Fibroblast of mammary gland (primary cell): ENCODE data around the gene GRAMD2B.

Experiments
- DNase-seq: peaks from one replicate; pipeline ENCODE4 v3.0.0-alpha.2; 2010; ENCODE audit warnings: low read depth
- H3K4me3 ChIP-seq: 2 replicates; pipeline ENCODE4 v1.5.1; 2011; ENCODE audit warnings: low read depth, mild to moderate bottlenecking, low read length, moderate library complexity; ENCODE audit not compliant: control insufficient read depth
- CTCF ChIP-seq: conservative IDR thresholded peaks from 2 replicates; pipeline ENCODE4 v1.5.1; 2011; ENCODE audit warnings: low read depth, low read length, inconsistent platforms; ENCODE audit not compliant: control insufficient read depth, insufficient read depth

The GRAMD2B gene

GRCh38 chr5:126501448-126501847, 78.2 kb downstream of the GRAMD2B start:
- no peak overlapping the region for H3K4me3 ChIP-seq
- DNase-seq = no peak
- no peak for TF ChIP-seq CTCF

DNA sequence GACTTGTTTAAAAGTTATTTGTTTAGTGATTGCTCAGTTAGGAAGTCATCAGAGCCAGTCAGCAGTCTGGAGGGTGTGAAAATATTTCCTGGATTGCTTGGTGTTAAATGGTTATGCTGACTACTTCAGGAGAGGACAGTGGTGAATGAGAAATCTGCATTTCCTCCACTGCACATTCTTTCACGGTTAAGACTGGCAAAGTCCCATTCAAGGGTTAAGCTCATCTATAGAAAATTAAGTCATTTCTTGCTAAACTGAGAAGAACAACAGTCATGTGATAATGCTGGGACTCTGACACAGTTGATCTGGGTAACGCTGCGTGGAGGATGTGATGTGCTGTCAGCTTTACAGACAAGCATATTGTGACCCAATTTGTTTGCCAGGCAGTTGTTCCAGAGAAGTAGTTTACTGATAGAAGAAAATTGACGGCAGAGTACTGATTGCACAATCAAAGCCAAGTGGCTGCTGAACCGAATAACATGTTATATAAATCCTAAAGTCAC, 80.4 kb downstream of the GRAMD2B start:
- no peak overlapping the region for H3K4me3 ChIP-seq
- DNase-seq = peak; percentile 77

GRCh38 chr5:126506079-126506478, 82.9 kb downstream of the GRAMD2B start:
- no peak for TF ChIP-seq CTCF
- DNase-seq = no peak
- no peak overlapping the region for H3K4me3 ChIP-seq

More for the DNA sequence above, 80.4 kb downstream of the GRAMD2B start:
- TF ChIP-seq CTCF = no peak

- no peak for DNase-seq
- no peak overlapping the region for H3K4me3 ChIP-seq
- TF ChIP-seq CTCF = no peak
These were observed 85.2 kb downstream of the GRAMD2B start for GRCh38 chr5:126508251-126508961.

- no peak overlapping the region for H3K4me3 ChIP-seq
- peak; percentile 86 for DNase-seq
- no peak for TF ChIP-seq CTCF
These were observed 85.7 kb downstream of the GRAMD2B start for GRCh38 chr5:126508962-126509279.

- DNase-seq = peak; percentile 32
- no peak for TF ChIP-seq CTCF
- no peak overlapping the region for H3K4me3 ChIP-seq
These were observed 86.1 kb downstream of the GRAMD2B start for GRCh38 chr5:126509339-126509738.
